ENCODE measurements around the gene ZNF385D.

The ZNF385D gene, protein sequence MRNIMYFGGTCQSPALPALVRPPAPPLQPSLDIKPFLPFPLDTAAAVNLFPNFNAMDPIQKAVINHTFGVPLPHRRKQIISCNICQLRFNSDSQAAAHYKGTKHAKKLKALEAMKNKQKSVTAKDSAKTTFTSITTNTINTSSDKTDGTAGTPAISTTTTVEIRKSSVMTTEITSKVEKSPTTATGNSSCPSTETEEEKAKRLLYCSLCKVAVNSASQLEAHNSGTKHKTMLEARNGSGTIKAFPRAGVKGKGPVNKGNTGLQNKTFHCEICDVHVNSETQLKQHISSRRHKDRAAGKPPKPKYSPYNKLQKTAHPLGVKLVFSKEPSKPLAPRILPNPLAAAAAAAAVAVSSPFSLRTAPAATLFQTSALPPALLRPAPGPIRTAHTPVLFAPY

DNA sequence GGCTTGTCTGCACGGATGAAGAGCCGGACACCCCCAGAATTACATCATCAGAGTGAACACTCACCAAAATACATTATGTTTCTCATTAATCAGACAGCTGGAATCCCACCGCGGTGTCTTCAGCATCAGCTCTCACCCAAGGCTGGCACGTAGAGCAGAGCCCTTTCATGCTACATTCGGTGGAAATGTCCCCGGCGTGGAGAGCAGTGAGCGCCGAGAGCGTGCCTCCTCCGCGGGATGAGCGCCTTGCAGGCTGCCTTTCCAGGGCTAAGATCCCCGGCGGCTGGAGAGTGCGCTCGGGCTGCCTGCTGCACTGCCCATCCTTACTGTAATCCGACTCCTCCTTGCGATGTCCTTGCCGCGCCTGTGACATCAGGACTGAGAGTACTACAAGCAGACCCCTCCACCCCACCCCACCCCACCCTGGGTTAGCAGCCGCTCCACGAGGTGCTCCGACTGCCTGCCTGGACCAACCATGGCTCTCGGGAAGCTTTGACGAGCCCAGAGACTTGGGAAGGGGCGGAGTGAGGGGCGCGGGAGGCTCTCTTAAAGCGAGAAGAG, at the start of gene ZNF385D:
TSS of gene ZNF385D (minus strand) at position 380 of the 561 bp plus-strand sequence. CDS start at position 86, 294 bp downstream.
- no peak for DNase-seq

DNA sequence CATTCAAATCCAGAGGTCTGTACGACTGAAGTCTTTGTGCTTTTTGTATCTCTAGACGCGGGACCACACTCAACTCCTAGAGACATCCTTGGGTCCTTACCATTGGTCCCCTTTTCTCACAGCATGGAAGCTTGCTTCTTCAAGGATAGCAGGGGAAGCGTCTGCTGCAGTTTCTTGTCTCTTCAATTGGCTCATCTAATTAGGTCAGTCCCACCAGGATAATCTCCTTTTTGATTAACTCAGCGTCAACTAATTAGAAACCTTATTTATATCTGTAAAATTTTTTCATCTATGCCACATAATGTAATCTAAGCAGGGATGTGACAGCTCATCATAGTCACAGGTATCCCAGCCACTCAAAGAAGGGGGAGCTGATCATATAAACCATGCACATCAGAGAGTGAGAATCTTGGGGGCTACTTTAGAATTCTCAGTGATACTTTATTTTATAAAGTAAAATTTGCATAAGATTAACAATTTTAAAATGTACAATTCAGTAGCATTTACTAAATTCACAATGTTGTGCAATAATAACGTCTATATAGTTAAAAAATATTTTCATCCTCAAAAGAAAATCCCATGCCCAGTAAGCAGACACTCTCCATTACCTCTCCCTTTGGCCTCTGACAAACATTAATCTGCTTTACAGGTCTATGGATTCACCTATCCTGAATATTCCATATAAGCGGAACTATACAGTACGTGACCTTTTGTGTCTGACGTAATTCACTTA, 47.5 kb upstream of the ZNF385D start:
- no peak for DNase-seq

DNA sequence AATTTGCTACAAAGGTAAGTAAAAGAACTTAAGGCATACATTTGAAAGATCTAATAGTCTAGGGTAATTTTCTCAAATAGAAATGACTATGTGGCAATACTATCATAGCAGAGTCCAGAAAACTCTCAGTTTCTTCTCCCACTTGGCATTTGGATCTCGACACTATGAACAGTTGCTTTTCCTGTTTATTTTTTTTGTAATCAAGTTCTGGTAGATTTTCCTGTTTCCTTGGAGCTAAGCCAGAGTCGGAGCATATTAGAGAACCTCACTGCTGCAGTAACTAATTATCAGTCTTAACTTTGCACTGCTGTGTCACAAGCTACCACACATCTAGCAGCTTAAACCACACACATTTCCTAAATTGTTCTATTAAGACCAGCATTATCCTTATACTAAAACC, 44.9 kb upstream of the ZNF385D start:
- no peak for DNase-seq

DNA sequence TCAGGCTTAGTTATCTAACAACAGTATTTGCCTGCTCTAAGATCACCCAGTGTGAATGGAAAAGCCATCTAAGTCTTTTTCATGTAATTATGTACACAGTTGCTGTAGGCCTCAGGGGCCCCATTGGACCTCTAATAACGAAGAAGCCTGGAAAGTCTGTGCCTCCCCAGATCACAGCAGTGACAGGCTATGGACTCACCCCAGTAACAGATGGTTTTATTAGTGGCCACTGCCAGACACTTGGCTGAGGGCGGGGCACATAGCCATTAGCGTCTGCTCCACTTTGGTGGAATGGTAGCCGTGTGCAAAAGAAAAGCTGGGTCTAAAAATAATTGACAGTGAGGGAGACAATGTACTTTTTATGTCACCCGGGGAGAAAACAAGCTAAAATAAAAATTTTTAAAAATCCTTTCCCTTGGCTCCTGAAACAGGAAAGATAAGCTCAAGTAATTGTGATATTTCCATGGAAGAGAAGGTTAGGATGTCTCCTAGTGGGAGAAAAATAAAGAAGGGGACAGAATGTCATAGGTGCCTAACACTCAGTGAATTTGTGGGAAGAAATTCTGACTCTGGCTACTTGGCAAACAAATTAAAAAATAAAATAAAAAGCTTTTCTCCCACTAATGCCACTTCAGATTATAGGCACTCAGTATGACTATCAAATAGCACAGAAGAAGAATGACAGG, 44.3 kb upstream of the ZNF385D start:
- DNase-seq, result no peak

DNA sequence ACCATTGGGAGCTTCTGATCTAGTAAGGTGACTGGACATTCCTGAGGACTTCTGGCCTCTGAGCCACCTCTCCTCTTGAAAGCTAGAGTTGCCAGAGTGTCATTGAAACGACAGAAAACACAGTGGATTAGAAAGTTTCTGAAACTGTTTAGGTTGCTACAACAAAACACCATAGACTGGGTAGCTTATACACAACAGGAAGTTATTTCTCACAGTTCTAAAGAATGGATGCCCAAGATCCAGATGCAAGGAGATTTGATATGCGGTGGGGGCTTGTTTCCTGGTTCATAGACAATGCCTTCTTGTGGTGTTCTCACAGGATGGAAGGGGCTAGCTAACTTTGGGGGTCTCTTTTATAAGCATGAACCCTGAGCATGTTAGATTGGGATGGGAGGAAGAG, 43.3 kb upstream of the ZNF385D start:
- no peak for DNase-seq

DNA sequence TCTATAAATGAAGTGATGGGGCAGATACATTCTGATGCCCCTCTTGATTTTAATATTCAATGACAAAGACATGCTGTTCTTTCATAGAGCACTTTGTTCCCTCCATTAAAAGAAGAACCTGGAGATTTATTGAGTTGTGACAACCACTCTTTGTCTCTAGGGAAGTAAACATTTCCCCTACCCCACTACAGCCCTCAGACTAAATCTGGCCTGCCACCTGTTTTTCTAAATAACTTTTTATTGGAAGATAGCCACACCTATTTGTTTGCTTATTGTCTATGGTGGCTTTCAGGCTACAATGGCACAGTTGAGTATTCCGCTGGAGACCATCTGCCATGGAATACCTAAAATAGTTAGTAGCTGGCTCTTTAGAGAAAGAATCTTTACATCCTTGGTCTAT, 41.2 kb upstream of the ZNF385D start:
- no peak for DNase-seq

DNA sequence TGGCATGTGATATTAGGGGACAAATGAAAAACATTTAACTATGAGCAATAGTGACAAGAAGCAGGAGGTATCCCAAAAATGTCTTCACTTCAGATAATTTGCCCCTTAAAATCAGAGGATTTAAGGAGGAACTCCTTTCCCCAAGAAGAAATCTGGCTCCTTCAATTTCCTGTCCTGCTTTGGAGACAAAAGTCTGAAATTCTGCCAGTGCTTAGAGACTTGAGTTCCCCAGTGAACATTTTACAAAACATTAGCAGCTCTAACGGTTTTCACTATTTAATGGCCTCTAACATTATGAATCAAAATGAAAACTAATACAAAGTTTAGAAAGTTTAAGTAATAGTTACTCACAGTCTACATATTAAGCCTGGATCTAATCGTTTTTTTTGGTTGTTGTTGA, 40.3 kb upstream of the ZNF385D start:
- DNase-seq, result no peak

DNA sequence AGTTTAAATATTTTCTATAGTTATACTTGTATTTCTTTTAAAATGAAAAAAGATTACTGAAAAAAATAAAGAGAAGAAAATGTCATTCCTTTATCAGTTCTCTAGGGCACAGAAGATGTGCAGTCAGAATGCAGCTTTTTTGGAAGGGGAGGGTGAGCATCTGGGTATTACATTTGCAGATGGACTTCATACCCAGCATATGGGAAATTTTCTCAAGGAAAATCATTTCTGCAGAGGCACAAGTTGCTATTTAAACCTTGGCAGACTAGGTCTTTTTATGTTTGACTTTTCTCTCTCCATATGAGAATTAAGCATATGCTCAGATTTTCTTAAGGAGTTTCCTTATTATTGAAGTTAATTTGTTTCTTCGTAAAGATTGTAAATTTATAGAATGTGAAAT, 39.5 kb upstream of the ZNF385D start:
- DNase-seq, result no peak

DNA sequence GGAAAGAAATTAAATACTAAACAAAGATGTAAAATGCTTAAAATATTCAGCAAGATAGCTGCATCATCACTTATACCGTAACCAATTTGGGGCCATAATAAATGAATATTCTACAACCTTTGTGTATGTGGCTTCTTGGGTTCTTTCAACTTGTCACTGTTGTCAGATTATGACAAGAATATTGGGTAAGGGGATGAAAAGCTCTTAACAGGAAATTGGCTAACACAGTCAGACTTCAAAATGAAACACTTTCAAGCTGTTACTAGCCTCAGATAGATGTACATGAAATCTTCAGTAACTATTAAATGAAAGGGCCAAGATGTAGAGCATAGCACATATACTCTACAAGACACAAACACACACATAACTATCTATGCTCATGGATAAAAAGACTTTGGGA, 38.7 kb upstream of the ZNF385D start:
- no peak for DNase-seq

DNA sequence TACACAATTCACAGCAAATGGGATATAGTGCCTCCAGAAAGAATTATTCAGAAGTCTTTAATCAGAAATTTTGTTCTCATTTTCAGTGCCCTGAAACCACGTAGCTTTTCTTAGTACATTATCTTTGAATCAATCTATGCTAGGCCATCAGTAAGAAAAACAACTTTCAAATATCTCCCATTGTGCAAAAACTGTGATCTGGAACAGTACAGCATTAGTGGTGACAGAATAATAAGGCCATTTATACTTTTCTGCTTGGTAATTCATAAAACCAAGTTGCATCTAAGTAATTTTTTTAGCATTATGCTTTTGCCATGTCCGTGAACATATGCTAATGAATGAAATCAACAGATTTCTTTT, 35.4 kb upstream of the ZNF385D start:
- no peak for DNase-seq

DNA sequence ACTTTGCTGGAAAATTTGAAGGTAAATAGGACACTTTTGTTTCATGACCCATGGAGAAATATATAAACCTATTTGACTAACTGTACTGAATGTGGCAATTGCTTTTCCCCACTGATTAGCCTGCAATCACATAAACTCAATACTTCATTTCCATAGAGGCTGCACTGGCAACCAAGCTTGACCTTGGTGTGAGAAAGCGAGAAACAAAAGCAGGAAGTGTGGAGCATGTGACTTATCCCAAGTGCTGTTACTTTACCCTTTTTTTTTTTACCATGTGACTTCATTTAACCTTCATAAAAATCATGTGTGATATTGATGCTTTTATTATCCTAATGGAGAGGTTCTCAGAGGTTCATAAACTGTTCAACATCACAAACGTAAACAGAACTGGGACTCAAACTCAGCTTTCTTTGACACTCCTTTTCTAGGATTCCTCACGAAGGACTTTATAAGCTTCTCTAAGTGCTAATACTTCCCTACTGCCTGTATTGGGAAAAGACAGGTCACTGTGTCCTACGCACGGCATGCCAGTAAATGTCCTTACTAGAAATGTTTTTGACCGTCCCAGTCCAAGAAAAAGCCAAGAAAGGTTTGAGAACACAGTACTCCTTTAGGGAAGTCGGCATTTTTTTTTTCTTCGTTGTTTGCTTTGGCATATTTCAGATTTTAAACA, 34.9 kb upstream of the ZNF385D start:
- no peak for DNase-seq

DNA sequence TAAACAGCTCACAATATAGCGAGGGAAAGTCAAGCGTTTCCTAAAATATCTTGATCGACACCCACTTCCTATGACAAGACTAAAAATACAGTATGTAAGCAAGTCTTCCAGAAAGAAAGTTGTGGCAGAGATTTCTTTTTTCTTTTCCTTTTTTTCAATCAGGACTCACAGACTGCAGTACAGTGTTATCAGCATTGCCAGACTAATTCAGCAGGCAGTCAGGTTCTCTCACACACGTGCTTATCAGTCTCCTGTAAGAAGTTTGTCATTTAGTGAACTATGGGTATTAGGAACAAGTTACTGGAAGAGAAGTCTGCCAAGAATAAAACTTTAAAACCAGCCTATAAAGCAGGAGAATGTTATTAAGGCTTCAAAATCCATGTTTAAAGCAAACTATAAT, 32.8 kb upstream of the ZNF385D start:
- no peak for DNase-seq

DNA sequence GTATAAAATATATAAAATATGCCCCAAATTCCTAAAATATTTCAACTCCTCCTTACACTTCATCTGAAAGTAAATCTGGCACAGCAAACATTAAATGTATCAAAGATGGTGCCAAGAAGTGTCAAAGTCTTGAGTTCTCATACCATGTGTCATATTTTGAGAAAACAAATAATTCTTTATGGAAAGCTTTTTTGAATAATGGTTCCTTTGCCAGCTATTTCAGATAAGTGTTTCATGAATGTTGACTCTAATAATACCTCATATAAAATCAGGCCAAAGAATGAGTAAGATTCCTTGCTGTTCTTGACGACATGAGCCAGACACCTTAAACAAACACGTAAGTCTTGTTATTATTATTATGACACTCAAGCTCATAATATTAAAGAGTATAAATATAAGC, 30.3 kb upstream of the ZNF385D start:
- DNase-seq, result no peak

DNA sequence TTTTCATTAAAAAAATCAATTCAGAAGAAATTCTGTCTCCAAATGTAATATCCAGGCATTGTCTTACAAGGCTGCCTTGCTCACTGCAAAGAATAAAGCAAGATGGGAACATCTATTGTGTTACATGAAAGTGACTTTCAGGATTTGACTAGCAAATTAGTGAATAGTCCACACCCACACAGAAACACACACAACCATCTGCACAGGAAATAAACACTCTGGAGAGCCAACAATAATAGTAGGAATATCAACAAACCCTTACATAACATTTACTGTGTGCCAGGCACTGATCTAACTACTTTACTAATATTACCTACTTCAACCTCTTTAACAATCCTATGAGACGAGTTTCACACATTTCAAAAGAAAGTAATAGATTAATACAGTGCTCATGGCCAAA, 28.9 kb upstream of the ZNF385D start:
- DNase-seq, result no peak

DNA sequence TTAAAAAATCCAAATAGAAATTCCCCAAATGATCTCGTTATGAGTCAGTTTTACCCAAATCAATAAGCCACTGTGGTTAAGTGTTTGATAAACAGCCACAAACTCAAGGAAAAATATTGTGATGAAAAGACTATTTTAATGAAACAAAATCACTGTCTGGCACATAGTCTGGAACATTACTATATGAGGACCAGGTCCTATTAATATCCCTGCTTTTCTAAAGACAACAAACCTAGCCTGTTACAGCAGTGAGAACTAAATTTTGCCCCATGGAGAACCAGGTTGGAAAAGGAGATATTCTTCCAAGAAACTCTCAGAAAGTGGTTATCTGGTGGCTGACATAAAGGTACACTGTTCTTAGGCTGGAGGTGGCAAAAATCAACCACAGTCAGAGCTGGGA, 27.7 kb upstream of the ZNF385D start:
- DNase-seq, result no peak

DNA sequence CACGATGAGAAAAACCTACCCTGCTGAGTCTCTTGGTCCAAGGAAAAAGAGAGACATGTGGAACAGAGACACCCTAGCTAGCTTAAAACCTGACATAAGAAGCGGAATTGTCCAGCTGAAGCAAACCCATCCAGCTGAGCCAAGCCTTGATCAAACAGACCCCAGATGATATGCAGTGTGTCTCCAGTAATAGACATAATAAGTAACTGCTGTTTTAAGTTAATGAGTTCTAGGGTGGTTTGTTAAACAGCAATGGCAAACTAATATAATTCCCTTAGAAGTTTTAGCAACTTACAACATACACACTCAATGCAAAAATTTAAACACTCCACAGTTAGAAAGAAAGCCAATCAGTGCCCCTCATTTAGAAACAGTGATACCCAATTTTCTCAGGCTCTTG, 26.8 kb upstream of the ZNF385D start:
- DNase-seq, result no peak

DNA sequence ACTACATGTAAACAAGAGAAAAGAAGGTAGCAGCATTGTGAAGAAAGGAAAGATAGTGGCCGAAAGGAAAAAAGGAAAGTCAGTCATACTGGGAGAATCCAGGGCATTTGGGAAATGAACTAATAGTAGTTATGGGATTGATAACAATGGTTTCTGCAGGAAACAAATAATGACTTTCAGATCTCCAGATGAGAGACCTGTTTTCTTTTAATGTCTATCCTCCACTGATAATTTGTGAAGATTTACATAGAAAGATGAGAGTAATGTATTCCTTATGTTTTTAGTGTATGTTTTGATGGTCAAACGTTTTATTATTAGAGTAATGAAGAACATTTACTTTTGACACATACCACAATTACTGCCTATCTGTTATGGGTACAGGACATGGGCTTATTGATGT, 15.0 kb upstream of the ZNF385D start:
- DNase-seq, result no peak

DNA sequence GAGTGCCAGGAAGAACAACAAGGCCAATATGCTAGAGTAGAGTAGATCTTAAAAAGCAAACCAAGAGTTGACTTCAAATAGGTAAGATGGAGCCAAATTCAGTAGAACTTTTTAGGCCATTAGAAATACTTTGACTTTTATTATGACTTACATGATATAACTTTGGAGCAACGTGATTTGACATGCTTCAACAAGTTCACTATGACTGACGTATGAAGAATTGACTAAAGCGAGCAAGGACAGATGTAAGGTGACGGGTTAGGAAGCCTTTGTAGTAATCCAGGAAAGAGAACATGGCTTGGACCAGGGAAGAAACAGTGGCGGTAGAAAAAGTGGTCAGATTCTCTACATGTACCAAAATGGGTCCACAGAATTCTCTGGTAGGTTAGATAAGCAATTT, 4.9 kb upstream of the ZNF385D start:
- DNase-seq, result no peak

DNA sequence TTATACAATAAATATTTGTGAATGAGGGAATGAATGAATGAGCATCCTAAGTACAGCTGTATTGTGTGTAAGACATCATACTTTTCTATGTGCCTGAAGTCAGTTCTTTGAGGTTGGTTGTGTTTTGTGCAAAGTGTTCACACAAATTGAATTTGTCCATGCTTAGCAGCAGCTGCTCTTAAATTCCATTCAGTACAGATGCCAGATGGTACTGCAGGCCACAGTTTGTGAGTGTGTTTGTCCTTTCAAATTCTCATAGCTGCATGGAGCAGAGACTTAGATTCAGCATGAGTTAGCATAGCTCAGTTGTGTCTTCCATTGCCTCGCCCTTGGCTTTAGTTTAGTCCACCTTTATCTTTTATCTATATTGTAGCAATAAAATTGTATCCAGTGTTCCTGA, 3.8 kb upstream of the ZNF385D start:
- DNase-seq, result no peak

DNA sequence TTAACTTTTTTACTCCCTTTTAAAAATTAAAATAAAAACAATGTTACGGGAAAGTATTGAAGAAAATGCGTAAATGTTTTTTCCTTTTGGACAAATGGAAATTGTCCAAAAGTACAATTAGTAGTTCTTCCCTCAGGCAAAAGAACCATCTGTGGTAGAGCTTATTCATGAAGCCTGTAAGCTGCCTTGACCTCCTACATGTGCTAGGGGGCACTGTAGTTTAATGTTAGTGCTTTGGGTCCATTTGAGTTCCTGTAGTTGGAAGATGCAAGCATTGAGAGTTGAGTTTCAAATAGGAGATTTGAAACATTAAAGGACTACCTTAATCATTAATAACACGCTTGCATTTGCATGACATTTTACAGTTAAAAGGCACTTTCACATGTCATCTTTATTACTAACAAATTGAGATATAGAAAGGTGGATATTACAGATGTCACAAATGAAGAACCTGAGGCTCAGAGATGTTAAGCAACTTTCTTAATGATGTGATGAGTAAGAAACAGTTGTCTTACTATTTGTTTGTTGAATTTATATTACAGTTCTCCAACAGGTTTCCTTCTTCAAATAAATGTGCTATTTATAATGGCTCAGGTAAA, 1.8 kb upstream of the ZNF385D start:
- no peak for DNase-seq

DNA sequence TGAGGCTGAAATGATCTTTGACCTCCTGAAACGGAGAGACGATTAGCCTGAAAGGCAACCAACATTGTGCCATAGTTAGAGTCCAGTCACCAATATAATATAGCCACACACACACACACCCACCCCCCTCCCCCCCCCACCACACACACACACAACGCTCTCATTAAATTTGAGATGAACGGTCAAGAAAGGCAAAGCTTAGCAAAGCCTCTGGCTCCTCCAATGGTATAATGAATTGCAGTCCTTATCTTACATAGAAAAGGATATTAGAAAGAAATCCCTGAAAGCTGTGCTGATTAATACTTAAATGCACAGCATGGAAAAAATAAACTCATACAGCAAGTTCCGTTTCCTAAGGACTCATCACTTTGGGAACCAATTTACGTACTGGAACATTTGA, 876 bp upstream of the ZNF385D start:
- DNase-seq, result no peak

DNA sequence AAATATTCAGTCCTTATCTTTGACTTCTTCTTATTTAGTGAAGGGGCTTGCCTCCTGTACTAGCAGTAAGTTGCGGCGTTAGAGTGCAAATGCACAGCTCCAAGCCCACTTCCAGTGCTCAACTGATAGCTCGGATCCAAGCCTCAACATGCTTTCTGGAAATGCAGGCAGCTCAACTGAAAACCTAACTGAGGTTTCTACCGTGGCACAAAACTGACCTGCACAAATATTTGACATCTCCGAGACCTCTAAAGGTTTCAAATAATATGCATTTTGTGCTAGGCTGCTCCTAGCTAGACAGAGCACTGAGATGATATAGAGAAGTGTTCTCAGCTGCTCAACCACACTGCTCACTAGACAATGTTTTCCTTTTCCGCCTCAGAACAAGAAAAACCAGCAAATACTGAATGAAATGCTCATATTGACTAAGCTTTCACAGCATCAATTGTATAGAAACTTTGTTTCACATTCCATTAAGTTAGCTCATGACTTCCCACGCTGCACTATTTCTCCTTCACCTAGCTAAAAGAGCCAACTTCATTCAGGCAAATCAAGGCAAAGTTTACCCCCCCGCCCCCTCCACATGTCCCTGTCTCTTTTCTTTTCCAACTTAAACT, 822 bp downstream of the ZNF385D start:
- no peak for DNase-seq
